ENCODE data around the gene EFNA2. TPM values are rescaled to one million over a fixed set of nuclear protein-coding genes. Genes with fewer than 3 reads are reported as not detected.

The EFNA2 gene
- total and polyA plus RNA-seq, 9 donors = 0.42 to 4.5 (median 2.3) TPM

- Histone ChIP-seq H3K9me3 (replicated peaks; ENCODE audit: control insufficient read depth, low read depth, low read length) (no peaks in the 10 kb centered on the region), H3K36me3 (ENCODE audit: control insufficient read depth, insufficient read depth, low read length) (peaks cover 31% of the 10 kb centered on the region), H3K4me3 (ENCODE audit: low read length) (no peak overlapping the region), H3K4me1 (ENCODE audit: control insufficient read depth, insufficient read depth, low read length) (peaks cover 19% of the 10 kb centered on the region), H3K27ac (ENCODE audit: low read length) (no peak overlapping the region), H3K27me3 (ENCODE audit: control insufficient read depth, insufficient read depth, low read length) (peaks cover 22% of the 10 kb centered on the region)
- DNase-seq = peak; percentile 90
- 22% methylated on average over 7 of the region's 10 CpGs for WGBS (ENCODE audit: insufficient coverage)
Measured at GRCh38 chr19:1279782-1280341, 5.8 kb upstream of the EFNA2 start.

- Histone ChIP-seq H3K27me3 (ENCODE audit: control insufficient read depth, insufficient read depth, low read length) (peaks cover 27% of the 10 kb centered on the region), H3K4me1 (ENCODE audit: control insufficient read depth, insufficient read depth, low read length) (peaks cover 20% of the 10 kb centered on the region), H3K27ac (ENCODE audit: low read length) (no peak overlapping the region), H3K4me3 (ENCODE audit: low read length) (no peak overlapping the region), H3K9me3 (replicated peaks; ENCODE audit: control insufficient read depth, low read depth, low read length) (no peaks in the 10 kb centered on the region), H3K36me3 (ENCODE audit: control insufficient read depth, insufficient read depth, low read length) (peaks cover 28% of the 10 kb centered on the region)
- no peak for DNase-seq
- 82% methylated on average over 31 of the region's 53 CpGs for WGBS (ENCODE audit: insufficient coverage)
Measured at GRCh38 chr19:1280636-1281568, 4.8 kb upstream of the EFNA2 start.

GRCh38 chr19:1281569-1282287, 3.9 kb upstream of the EFNA2 start:
- Histone ChIP-seq H3K27ac (ENCODE audit: low read length) (no peak overlapping the region), H3K9me3 (replicated peaks; ENCODE audit: control insufficient read depth, low read depth, low read length) (no peaks in the 10 kb centered on the region), H3K4me1 (ENCODE audit: control insufficient read depth, insufficient read depth, low read length) (peaks cover 17% of the 10 kb centered on the region), H3K36me3 (ENCODE audit: control insufficient read depth, insufficient read depth, low read length) (peaks cover 24% of the 10 kb centered on the region), H3K27me3 (ENCODE audit: control insufficient read depth, insufficient read depth, low read length) (peaks cover 32% of the 10 kb centered on the region), H3K4me3 (ENCODE audit: low read length) (no peak overlapping the region)
- WGBS (ENCODE audit: insufficient coverage) = 53% methylated on average over 11 of the region's 15 CpGs
- DNase-seq = no peak

GRCh38 chr19:1282588-1283206, 3.0 kb upstream of the EFNA2 start:
- 69% methylated on average over 12 of the region's 18 CpGs for WGBS (ENCODE audit: insufficient coverage)
- no peak overlapping the region for H3K27ac ChIP-seq (ENCODE audit: low read length)
- no peaks in the 10 kb centered on the region for H3K9me3 ChIP-seq (replicated peaks; ENCODE audit: control insufficient read depth, low read depth, low read length)

GRCh38 chr19:1283207-1283916, 2.3 kb upstream of the EFNA2 start:
- 70% methylated on average over 19 of the region's 29 CpGs for WGBS (ENCODE audit: insufficient coverage)
- no peaks in the 10 kb centered on the region for H3K9me3 ChIP-seq (replicated peaks; ENCODE audit: control insufficient read depth, low read depth, low read length)
- H3K4me3 ChIP-seq (ENCODE audit: low read length) = no peak overlapping the region
- H3K27ac ChIP-seq (ENCODE audit: low read length) = no peak overlapping the region
- DNase-seq = no peak
- peaks cover 47% of the 10 kb centered on the region for H3K27me3 ChIP-seq (ENCODE audit: control insufficient read depth, insufficient read depth, low read length)
- peaks cover 12% of the 10 kb centered on the region for H3K36me3 ChIP-seq (ENCODE audit: control insufficient read depth, insufficient read depth, low read length)
- H3K4me1 ChIP-seq (ENCODE audit: control insufficient read depth, insufficient read depth, low read length) = peaks cover 28% of the 10 kb centered on the region

More at GRCh38 chr19:1282588-1283206, 3.0 kb upstream of the EFNA2 start:
- H3K27me3 ChIP-seq (ENCODE audit: control insufficient read depth, insufficient read depth, low read length) = peaks cover 42% of the 10 kb centered on the region
- H3K4me3 ChIP-seq (ENCODE audit: low read length) = no peak overlapping the region
- H3K36me3 ChIP-seq (ENCODE audit: control insufficient read depth, insufficient read depth, low read length) = peaks cover 17% of the 10 kb centered on the region
- DNase-seq = no peak
- H3K4me1 ChIP-seq (ENCODE audit: control insufficient read depth, insufficient read depth, low read length) = peaks cover 25% of the 10 kb centered on the region

GRCh38 chr19:1283917-1284292, 1.8 kb upstream of the EFNA2 start:
- H3K9me3 ChIP-seq (replicated peaks; ENCODE audit: control insufficient read depth, low read depth, low read length) = no peaks in the 10 kb centered on the region
- DNase-seq = no peak
- no peak overlapping the region for H3K27ac ChIP-seq (ENCODE audit: low read length)
- H3K4me3 ChIP-seq (ENCODE audit: low read length) = no peak overlapping the region
- WGBS (ENCODE audit: insufficient coverage) = 83% methylated on average over 7 of the region's 12 CpGs
- peaks cover 47% of the 10 kb centered on the region for H3K27me3 ChIP-seq (ENCODE audit: control insufficient read depth, insufficient read depth, low read length)
- H3K36me3 ChIP-seq (ENCODE audit: control insufficient read depth, insufficient read depth, low read length) = peaks cover 7% of the 10 kb centered on the region
- H3K4me1 ChIP-seq (ENCODE audit: control insufficient read depth, insufficient read depth, low read length) = peaks cover 28% of the 10 kb centered on the region

- Histone ChIP-seq H3K4me3 (ENCODE audit: low read length) (no peak overlapping the region), H3K36me3 (ENCODE audit: control insufficient read depth, insufficient read depth, low read length) (peaks cover 2% of the 10 kb centered on the region), H3K27me3 (ENCODE audit: control insufficient read depth, insufficient read depth, low read length) (peaks cover 50% of the 10 kb centered on the region), H3K9me3 (replicated peaks; ENCODE audit: control insufficient read depth, low read depth, low read length) (no peaks in the 10 kb centered on the region), H3K27ac (ENCODE audit: low read length) (no peak overlapping the region), H3K4me1 (ENCODE audit: control insufficient read depth, insufficient read depth, low read length) (peaks cover 28% of the 10 kb centered on the region)
- DNase-seq = peak; percentile 8
- 73% methylated on average over 17 of the region's 20 CpGs for WGBS (ENCODE audit: insufficient coverage)
Measured at GRCh38 chr19:1284293-1284978, 1.2 kb upstream of the EFNA2 start.

GRCh38 chr19:1284979-1285736, 515 bp upstream of the EFNA2 start:
- 12% methylated on average over 49 of the region's 51 CpGs for WGBS (ENCODE audit: insufficient coverage)
- H3K27me3 ChIP-seq (ENCODE audit: control insufficient read depth, insufficient read depth, low read length) = peaks cover 53% of the 10 kb centered on the region

More at GRCh38 chr19:1284979-1285736, 515 bp upstream of the EFNA2 start:
- H3K4me1 ChIP-seq (ENCODE audit: control insufficient read depth, insufficient read depth, low read length) = peaks cover 22% of the 10 kb centered on the region
- peak; percentile 28 for DNase-seq
- H3K27ac ChIP-seq (ENCODE audit: low read length) = no peak overlapping the region
- H3K9me3 ChIP-seq (replicated peaks; ENCODE audit: control insufficient read depth, low read depth, low read length) = no peaks in the 10 kb centered on the region
- no peaks in the 10 kb centered on the region for H3K36me3 ChIP-seq (ENCODE audit: control insufficient read depth, insufficient read depth, low read length)
- H3K4me3 ChIP-seq (ENCODE audit: low read length) = no peak overlapping the region
